ENCODE measurements around the gene CSNK1D.

The CSNK1D gene

GRCh38 chr17:82249896-82250581 is 23.5 kb downstream of the CSNK1D start:
- DNase-seq = no peak

DNA sequence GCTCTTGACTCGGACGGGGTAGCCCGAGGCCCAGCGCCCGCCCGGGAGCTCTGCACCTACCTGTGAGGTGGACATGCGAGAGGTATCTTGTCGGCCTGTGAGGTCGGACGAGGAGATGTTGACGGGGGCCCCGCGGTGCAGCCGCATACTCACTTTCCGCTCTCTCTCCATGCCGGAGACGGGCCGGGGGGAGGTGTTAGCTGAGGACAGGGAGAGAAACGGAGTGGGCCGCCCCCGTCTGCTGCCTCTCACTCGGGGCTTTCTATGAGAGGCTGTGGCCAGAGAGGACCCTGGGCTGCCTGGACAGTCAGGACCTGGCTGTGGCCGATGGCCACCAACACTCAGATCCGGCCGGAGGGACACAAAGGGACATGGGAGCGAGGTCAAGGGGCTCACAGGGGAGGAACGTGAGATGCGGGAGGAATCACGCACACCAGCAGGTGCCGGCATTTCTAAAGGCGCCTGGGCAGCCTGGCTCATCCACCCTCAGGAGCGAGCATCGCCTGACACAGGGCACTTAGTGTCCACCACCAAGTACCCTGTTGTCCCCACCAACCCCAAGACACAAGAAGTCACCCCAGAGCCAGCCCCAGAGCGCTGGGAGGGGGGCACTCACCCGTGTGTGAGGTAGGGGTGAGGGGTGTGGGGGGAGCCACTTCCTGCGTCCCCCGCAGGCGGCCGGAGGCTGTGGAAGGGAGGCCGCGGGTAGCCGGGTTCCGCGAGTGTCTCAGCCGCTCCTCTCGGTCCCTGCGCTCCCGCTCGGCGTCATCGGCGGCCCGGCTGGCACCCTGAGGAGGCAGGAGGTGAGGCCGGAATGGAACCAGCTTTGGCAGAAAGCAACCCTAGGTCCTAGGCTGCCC is 24.5 kb downstream of the CSNK1D start:
- no peak for DNase-seq

DNA sequence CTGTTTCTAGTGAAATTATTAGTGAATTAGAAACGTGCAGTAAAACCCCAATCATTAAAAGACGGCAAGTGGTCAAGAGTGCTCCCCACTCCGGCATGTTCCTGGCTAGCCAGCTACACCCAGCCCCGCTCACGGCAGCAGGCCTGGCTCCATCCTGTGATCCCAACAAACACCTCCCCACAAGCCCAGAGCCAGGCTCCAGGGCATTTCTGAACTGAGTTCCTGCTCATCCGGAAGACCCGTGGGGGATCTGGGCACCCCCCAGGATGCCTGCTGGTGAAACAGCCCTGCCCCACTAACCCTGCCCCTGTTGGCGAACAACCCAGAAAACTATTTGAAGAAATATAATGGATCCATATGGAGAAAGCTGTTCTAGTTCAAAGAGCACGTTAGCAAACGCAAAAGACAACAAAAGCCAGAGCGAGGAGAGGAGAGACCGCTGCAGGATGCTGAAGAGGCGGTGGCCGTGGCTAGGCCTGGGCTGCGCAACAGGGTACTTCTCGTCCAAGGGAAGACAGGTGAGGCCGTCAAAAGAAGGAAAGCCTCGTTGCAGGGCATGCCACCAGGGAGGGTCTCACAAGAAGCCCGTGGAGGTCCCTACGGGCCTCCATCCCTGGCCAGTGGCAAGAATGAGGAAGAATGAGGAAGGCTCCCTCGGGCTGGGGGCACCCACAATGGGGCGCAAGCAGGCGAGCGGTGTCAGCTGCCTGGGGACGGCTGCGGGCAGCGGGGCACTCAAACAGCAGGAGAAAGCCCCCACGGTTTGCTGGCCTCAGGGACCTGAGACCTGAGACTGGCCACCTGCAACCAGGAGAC is 25.4 kb downstream of the CSNK1D start:
- DNase-seq = no peak

DNA sequence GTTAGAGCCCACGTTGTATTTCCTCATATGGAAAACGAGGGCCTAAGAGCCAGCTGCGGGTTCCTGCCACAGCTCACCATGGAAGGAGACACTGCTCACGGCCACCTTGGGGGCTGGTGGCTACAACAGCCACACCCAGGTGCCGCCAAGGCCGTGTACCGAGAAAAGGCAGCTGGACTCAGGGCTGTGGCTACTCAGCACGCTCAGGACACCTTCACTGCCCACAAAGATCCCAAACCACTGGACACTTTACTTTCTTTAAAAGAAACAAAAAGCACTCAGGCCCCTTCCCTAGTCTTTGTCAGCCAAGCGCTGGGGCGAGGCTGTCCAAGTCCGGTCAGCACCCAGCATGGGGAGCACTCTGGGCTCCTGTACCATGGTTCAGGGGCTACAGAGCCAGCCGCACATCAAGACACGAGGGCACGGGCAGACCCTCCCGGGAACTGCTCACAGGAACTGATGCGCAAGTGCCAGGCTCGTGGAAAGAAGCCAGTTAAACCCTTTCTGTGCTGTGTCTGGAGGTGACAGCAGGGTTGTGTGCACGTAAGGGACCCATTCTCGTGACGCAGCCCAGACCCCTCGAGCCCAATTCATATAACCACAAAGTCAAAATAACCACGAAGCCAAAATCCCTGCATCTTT is 26.2 kb downstream of the CSNK1D start:
- no peak for DNase-seq

- DNase-seq = no peak
Observed at GRCh38 chr17:82246365-82247181, 26.9 kb downstream of the CSNK1D start.

- DNase-seq = no peak
Observed at GRCh38 chr17:82246040-82246364, 27.5 kb downstream of the CSNK1D start.

- DNase-seq = no peak
Observed at GRCh38 chr17:82245134-82246039, 28.1 kb downstream of the CSNK1D start.

DNA sequence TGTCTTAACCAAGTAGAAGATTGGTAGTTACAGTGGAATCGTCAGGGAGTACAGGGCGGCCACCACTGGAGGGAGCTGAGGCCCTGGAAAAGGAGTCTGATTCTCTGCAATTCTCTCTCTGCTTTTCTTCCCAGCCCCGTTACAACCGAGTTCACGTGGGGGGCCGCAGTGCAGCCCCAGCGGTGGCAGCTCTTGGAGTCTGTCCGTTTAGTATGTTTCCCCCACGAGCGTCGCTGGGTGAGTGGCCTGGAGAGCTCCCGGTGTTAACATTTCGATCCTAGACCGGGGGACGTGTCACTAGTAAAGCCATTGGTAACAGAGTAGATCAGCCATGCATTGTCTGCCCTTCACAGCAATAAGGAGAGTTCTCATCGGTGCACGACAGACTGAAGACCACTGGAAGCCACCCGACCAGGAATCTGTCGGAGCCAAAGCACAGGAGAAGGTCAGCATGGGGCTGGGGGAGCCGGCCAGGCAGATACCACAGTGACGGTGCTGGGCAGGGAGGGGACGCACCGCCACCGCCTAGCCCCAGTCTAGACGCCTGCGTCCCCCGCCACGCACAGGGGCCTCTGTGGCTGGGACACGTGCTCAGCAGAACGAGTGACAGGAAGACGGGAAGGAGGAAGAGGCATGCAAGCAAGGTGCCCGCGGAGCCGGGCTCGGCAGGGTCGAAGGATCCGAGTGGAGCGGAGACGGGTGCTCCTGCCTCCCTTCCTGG is 28.9 kb downstream of the CSNK1D start:
- DNase-seq = peak in 2 of 3 experiments; percentile 6 to 29

DNA sequence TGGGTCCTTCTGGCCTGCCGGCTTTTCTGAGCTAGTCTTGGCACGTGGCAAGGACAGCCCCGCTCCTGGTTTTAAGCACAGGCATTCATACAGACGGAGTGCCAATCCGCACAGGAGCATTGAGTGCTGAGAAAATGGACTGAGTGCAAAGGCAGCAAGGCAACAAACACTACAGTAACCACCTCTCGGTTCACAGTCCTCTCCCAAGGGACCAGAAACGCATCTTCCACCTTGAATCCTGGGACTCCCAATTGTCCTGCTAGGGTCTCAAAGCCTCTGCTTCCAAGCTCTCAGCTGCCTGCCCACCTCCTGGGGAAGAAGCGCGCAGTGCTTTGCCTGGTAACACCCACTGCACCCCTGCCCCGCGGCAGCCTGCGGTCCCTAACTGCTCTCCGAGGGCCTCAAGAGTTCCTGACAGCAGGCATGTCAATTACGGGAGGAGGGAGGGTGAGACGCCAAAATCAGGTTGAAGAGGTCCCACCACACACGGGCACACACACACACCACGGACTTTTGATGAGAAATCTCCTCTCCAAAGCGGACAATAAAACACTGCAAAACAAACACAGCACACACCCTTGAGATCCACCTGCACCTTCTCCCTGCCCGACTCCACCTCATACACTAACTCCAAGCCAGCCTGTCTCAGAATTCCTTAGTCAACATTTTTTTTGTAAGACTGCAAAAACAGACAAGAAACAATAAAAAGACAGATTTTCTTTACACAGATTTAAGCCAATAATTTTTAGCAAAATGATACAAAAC is 29.7 kb downstream of the CSNK1D start:
- no peak for DNase-seq

DNA sequence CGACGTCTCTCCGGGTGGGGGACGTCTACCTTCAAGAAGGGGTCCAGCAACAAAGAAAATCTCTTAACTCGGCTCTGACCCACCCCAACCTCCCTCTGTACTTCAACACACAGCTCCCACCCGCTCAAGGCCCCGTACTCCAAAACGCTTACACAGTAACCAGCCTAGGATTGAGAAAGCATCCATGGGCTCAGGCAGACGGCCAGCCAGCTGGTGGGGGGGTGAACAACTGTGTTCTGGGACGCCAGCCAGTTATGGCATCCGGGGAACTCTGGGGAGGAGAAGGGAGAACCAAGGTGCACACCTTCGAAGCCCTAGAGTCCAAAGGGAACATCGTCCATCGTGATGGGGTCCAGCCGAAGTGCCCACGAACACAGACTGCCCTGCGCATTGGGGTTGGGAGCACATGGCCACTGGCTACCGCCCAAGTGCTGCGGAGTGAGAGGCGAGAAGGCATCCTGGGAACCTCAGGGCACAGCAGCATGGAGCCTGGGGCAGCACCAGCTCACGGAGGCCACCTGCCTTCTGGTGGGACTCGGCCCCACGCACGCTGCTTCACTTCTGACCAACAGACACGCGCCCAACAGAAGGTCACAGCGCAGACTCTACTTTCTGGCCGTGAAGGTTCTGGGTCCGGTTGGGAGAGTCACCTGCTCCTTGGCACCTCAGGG is 30.4 kb downstream of the CSNK1D start:
- no peak for DNase-seq

GRCh38 chr17:82242698-82242976 is 30.9 kb downstream of the CSNK1D start:
- no peak for DNase-seq

DNA sequence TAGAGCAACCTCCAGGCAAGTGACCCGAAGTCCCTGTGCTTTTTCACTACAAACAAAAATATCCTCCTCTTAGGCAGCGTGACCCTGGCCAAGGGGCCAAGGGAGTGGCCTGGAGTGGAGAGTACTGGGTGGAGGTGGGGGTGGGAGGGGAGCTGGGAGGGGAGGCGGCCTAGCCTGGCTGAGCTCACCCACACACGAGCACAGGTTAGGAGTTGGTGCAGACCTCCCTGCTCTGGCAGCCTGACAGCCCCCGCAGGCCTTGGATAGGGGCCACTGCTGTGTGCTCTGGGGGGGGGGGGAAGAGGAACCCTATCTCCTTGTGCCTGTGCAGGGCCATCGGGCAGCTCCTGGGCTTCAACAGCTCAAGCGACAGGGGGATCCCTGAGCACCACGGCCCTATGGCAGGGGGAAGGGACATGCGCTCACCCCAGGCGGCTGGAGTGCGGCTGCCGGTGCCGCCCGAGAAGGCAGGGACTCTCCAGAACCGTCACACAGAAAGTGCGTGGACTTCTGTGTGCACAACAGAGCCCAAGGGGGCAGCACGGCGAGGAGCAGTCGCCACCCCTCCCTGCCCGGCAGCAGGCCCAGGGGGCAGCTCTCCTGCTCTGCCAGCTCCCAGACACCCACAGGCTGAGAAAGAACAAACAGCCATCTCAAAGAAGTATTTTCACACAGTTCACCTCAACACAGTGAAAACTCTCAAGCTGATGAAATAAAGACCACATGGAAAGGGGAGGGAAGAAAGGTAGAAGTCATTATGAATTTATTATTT is 31.4 kb downstream of the CSNK1D start:
- no peak for DNase-seq

GRCh38 chr17:82241183-82241925 is 32.1 kb downstream of the CSNK1D start:
- DNase-seq = no peak

- DNase-seq = no peak
Observed at GRCh38 chr17:82240506-82241182, 32.9 kb downstream of the CSNK1D start.

DNA sequence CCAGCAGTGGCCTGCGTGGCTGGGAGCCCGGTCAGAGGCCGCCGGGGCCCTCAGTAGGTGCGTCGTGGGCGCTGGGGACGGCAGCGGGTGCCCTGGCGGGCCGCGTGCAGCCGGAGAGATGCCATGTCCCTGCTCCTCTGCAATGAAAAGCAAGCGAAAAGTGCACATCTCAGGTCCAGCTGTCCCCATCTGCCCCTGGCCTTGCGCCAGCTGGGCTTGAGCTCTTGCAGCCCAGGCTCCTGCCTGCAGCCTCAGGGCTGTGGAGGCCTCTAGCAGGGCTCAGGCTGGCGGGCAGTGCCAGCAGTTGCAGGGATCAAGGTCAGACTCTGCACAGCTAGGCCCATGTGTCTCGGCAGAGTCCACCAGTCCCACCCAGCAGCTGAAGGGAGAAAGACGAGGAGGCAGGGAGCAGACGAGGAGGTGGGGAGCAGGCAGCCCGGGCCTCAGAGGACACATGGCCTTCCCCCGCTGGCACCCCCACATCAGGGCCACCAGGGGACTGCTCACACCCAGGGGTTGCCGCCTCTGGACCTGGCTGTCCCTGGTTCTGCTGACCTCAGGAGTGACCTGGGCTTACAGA is 33.5 kb downstream of the CSNK1D start:
- DNase-seq = no peak

GRCh38 chr17:82239401-82239925 is 34.0 kb downstream of the CSNK1D start:
- no peak for DNase-seq
